ENCODE measurements around the gene FOXP1.

DNA sequence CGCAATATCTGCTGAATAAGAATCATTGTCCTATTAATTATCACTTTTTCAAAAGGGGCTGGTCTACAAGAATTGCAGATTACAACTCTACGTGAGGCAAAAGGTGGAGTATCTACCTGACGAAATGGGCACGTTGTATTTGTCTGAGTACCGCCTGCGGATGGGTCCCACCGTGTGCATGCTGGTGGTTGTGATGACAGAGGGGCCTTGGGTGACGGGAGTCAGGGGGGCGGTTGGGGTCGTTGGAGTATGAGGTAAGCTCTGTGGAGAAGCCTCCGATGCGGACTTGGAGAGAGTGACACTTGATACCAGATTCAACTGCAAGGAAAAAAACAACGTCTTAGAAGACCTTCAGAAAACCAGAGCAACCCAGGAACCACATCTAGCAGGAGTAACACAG, 605.8 kb downstream of the FOXP1 start:
- TF ChIP-seq, protein P1, sequence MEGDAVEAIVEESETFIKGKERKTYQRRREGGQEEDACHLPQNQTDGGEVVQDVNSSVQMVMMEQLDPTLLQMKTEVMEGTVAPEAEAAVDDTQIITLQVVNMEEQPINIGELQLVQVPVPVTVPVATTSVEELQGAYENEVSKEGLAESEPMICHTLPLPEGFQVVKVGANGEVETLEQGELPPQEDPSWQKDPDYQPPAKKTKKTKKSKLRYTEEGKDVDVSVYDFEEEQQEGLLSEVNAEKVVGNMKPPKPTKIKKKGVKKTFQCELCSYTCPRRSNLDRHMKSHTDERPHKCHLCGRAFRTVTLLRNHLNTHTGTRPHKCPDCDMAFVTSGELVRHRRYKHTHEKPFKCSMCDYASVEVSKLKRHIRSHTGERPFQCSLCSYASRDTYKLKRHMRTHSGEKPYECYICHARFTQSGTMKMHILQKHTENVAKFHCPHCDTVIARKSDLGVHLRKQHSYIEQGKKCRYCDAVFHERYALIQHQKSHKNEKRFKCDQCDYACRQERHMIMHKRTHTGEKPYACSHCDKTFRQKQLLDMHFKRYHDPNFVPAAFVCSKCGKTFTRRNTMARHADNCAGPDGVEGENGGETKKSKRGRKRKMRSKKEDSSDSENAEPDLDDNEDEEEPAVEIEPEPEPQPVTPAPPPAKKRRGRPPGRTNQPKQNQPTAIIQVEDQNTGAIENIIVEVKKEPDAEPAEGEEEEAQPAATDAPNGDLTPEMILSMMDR (IDR thresholded peaks at IDR 0.05): no peak
- no peak for TF ChIP-seq EZH2 (IDR thresholded peaks at IDR 0.05; ENCODE audit: borderline replicate concordance, insufficient read depth, low read depth, low read length, poor library complexity, severe bottlenecking)

Measured in B cell (primary cell).